ENCODE data around the gene SEC23IP. TPM values are rescaled to one million over a fixed set of nuclear protein-coding genes. Genes with fewer than 3 reads are reported as not detected.

Gene SEC23IP
- total RNA-seq, 1 donor from 2014 or later: 90.6 TPM

DNA sequence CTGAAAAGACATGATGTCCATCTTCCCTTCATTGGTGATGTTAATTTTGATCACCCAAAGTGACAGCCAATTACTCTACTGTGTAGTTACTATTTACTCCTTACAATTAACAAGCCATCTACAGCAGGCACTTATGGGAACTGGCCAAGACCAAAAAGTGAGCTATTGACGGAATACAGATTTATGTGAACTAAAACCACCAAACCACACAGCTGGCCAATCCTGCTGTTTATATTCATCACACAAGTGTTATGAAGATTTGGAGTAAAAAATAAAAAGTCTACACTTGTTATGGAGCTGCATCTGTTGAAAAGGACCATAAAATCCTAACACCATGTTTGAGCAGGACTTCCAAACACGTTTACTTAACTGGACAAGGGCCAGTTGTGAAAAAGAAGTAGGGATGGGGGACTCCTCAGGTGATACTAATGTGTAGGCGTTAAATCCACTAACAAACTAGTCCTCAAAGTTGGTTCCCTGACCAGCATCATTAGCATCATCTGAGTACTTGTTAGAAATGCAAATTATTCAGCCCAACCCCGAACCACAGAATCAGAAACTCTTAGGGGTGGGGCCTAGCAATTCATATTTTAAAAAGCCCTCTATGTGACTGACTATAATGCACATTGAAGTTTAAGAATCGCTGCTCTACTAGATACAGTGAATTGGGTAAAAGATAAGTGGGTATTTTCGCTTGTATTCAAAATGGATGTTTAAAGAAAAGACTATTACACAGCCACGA is 31.5 kb upstream of the SEC23IP start:
- H4K20me1 ChIP-seq (ENCODE audit: insufficient read depth, low read length): peaks cover 47% of the 10 kb centered on the region
- Mint-ChIP-seq H3K4me3 (ENCODE audit: unreplicated experiment) (no peak overlapping the region), H3K9me3 (ENCODE audit: unreplicated experiment) (peaks cover 6% of the 10 kb centered on the region), H3K4me1 (ENCODE audit: low read depth, unreplicated experiment) (peaks cover 5% of the 10 kb centered on the region), H3K27me3 (ENCODE audit: low read depth, unreplicated experiment) (no peaks in the 10 kb centered on the region), H3K36me3 (ENCODE audit: low read depth, unreplicated experiment) (peaks cover 6% of the 10 kb centered on the region), H3K27ac (ENCODE audit: unreplicated experiment) (no peak overlapping the region)
- peaks cover 81% of the 10 kb centered on the region for H3K79me2 ChIP-seq (ENCODE audit: insufficient read depth, low read length)
- no peak for FAIRE-seq
- no peak overlapping the region for H3K4me2 ChIP-seq (ENCODE audit: low read length)
- no peaks in the 10 kb centered on the region for H3K4me1 ChIP-seq (ENCODE audit: insufficient read depth, low read length)
- H3K27ac ChIP-seq (ENCODE audit: low read depth, low read length): no peak overlapping the region
- H3K9me3 ChIP-seq (ENCODE audit: insufficient read depth, low read depth, low read length): no peaks in the 10 kb centered on the region
- no peaks in the 10 kb centered on the region for H3K27me3 ChIP-seq (ENCODE audit: insufficient read depth, low read length)
- no peak overlapping the region for H3K4me3 ChIP-seq (ENCODE audit: insufficient read depth, low read depth, low read length)
- peaks cover 3% of the 10 kb centered on the region for H3K36me3 ChIP-seq (ENCODE audit: insufficient read depth, low read length)
- H2AFZ ChIP-seq (ENCODE audit: low read depth, low read length): no peak overlapping the region
- H3K9ac ChIP-seq (ENCODE audit: low read length): no peak overlapping the region
- TF ChIP-seq, protein P1, sequence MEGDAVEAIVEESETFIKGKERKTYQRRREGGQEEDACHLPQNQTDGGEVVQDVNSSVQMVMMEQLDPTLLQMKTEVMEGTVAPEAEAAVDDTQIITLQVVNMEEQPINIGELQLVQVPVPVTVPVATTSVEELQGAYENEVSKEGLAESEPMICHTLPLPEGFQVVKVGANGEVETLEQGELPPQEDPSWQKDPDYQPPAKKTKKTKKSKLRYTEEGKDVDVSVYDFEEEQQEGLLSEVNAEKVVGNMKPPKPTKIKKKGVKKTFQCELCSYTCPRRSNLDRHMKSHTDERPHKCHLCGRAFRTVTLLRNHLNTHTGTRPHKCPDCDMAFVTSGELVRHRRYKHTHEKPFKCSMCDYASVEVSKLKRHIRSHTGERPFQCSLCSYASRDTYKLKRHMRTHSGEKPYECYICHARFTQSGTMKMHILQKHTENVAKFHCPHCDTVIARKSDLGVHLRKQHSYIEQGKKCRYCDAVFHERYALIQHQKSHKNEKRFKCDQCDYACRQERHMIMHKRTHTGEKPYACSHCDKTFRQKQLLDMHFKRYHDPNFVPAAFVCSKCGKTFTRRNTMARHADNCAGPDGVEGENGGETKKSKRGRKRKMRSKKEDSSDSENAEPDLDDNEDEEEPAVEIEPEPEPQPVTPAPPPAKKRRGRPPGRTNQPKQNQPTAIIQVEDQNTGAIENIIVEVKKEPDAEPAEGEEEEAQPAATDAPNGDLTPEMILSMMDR (IDR thresholded peaks at IDR 0.05; ENCODE audit: insufficient read depth, low read depth, low read length): no peak
- TF ChIP-seq EZH2 (IDR thresholded peaks at IDR 0.05; ENCODE audit: insufficient read depth, low read length): no peak
- DNase-seq (ENCODE audit: low read depth): no peak

DNA sequence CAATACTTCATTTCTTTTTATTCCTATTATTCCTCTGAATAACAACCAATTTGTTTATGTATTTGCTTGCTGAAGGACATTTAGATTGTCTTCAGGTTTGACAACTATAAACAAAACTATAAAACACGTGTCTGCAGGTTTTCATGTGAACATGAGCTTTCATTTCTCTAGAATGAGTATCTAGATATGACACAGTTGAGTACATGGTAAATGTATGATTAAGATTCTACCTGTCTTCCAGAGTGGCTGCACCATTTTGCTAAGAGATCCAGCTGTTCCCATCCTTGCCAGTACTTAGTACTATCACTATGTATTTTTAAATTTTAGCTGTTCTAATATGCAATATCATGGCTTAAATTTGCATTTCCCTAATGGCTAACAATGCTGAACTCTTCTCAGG is 30.0 kb upstream of the SEC23IP start:
- Mint-ChIP-seq H3K9me3 (ENCODE audit: unreplicated experiment) (peaks cover 6% of the 10 kb centered on the region), H3K27ac (ENCODE audit: unreplicated experiment) (no peak overlapping the region), H3K4me3 (ENCODE audit: unreplicated experiment) (no peak overlapping the region), H3K27me3 (ENCODE audit: low read depth, unreplicated experiment) (no peaks in the 10 kb centered on the region), H3K36me3 (ENCODE audit: low read depth, unreplicated experiment) (peaks cover 6% of the 10 kb centered on the region), H3K4me1 (ENCODE audit: low read depth, unreplicated experiment) (peaks cover 7% of the 10 kb centered on the region)
- Histone ChIP-seq H3K27ac (ENCODE audit: low read depth, low read length) (no peak overlapping the region), H3K27me3 (ENCODE audit: insufficient read depth, low read length) (no peaks in the 10 kb centered on the region), H3K4me2 (ENCODE audit: low read length) (no peak overlapping the region), H3K9ac (ENCODE audit: low read length) (no peak overlapping the region), H4K20me1 (ENCODE audit: insufficient read depth, low read length) (peaks cover 53% of the 10 kb centered on the region), H2AFZ (ENCODE audit: low read depth, low read length) (no peak overlapping the region), H3K36me3 (ENCODE audit: insufficient read depth, low read length) (no peaks in the 10 kb centered on the region), H3K9me3 (ENCODE audit: insufficient read depth, low read depth, low read length) (no peaks in the 10 kb centered on the region), H3K4me1 (ENCODE audit: insufficient read depth, low read length) (no peaks in the 10 kb centered on the region), H3K79me2 (ENCODE audit: insufficient read depth, low read length) (peaks cover 94% of the 10 kb centered on the region), H3K4me3 (ENCODE audit: insufficient read depth, low read depth, low read length) (no peak overlapping the region)
- DNase-seq (ENCODE audit: low read depth) (no peak), FAIRE-seq (no peak)
- TF ChIP-seq, protein P1 (IDR thresholded peaks at IDR 0.05; ENCODE audit: insufficient read depth, low read depth, low read length): no peak
- no peak for TF ChIP-seq EZH2 (IDR thresholded peaks at IDR 0.05; ENCODE audit: insufficient read depth, low read length)

DNA sequence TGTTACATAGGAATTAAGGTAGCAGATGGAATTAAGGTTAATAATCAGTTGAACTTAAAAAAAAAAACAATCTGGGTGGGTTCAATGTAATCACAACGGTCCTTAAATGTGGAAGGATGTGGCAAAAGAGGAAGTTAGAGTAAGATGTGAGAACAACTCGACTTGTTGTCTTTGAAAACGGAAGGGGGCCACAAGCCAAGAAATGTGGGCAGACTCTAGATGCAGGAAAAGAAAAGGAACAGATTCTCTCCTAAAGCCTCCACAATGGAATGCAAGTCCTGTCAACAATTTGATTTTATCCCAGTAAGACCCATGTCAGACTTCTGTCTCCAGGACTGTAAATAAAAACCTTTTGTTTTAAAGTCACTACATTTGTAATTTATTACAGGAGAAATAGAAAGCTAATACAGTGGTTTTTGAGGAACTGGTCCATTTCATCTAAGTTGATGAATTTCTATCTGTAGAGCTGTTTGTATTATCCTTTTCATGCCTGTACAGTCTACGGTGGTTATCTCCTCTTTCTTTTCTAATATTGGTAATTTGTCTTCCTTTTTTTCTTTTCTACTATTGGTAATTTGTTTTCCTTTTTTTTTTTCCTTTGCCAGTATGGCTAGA is 28.5 kb upstream of the SEC23IP start:
- H3K27ac Mint-ChIP-seq (ENCODE audit: unreplicated experiment): no peak overlapping the region
- no peaks in the 10 kb centered on the region for H3K9me3 ChIP-seq (ENCODE audit: insufficient read depth, low read depth, low read length)
- H3K9ac ChIP-seq (ENCODE audit: low read length): no peak overlapping the region
- H3K27ac ChIP-seq (ENCODE audit: low read depth, low read length): no peak overlapping the region
- no peak overlapping the region for H3K4me3 Mint-ChIP-seq (ENCODE audit: unreplicated experiment)
- H4K20me1 ChIP-seq (ENCODE audit: insufficient read depth, low read length): peaks cover 66% of the 10 kb centered on the region
- H3K36me3 Mint-ChIP-seq (ENCODE audit: low read depth, unreplicated experiment): peaks cover 6% of the 10 kb centered on the region
- peaks cover 100% of the 10 kb centered on the region for H3K79me2 ChIP-seq (ENCODE audit: insufficient read depth, low read length)
- H3K36me3 ChIP-seq (ENCODE audit: insufficient read depth, low read length): no peaks in the 10 kb centered on the region
- H3K4me1 Mint-ChIP-seq (ENCODE audit: low read depth, unreplicated experiment): peaks cover 9% of the 10 kb centered on the region
- peaks cover 6% of the 10 kb centered on the region for H3K9me3 Mint-ChIP-seq (ENCODE audit: unreplicated experiment)
- FAIRE-seq (no peak), DNase-seq (ENCODE audit: low read depth) (no peak)
- H3K4me1 ChIP-seq (ENCODE audit: insufficient read depth, low read length): no peaks in the 10 kb centered on the region
- H3K4me3 ChIP-seq (ENCODE audit: insufficient read depth, low read depth, low read length): no peak overlapping the region
- TF ChIP-seq EZH2 (IDR thresholded peaks at IDR 0.05; ENCODE audit: insufficient read depth, low read length): no peak
- TF ChIP-seq, protein P1 (IDR thresholded peaks at IDR 0.05; ENCODE audit: insufficient read depth, low read depth, low read length): no peak
- no peak overlapping the region for H2AFZ ChIP-seq (ENCODE audit: low read depth, low read length)
- H3K4me2 ChIP-seq (ENCODE audit: low read length): no peak overlapping the region
- H3K27me3 Mint-ChIP-seq (ENCODE audit: low read depth, unreplicated experiment): no peaks in the 10 kb centered on the region
- no peaks in the 10 kb centered on the region for H3K27me3 ChIP-seq (ENCODE audit: insufficient read depth, low read length)

Measured in astrocyte (in vitro differentiated cells and primary cell).